ENCODE measurements around the gene MUL1.
"Not testable (repeated sequence)": the region's sequence is repeated elsewhere in the genome, so short reads cannot be mapped to it uniquely, and the experiment has no call there.

MUL1 gene

DNA sequence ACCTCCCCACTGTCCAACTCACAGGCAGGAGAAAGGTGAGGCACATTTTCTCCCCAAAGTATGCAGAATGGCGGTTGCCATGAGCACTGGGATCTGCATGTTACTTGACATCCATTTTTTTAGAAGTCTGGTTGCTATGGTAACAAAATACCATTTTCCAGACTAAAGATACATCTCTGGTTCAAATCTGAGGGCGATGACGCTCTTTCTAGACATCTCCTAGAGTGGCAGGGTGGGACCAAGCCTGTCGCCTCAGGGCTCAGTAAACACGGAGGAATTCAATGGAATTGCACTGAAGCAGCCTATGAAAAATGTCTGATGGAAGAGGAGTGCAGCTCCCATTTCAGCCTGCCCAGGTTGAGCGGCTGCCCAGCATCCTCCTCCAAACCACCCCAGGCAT is 22.9 kb upstream of the MUL1 start:
- H3K4me3 Mint-ChIP-seq: no peak overlapping the region
- H3K36me3 Mint-ChIP-seq (ENCODE audit: low read depth): no peaks in the 10 kb centered on the region
- no peaks in the 10 kb centered on the region for H3K9me3 Mint-ChIP-seq
- peaks cover 32% of the 10 kb centered on the region for H3K27me3 Mint-ChIP-seq (ENCODE audit: low read depth)
- no peak overlapping the region for H3K27ac Mint-ChIP-seq
- no peaks in the 10 kb centered on the region for H3K4me1 Mint-ChIP-seq (ENCODE audit: low read depth)

GRCh38 chr1:20530306-20530705 is 22.4 kb upstream of the MUL1 start:
- no peaks in the 10 kb centered on the region for H3K4me1 Mint-ChIP-seq (ENCODE audit: low read depth)
- peaks cover 32% of the 10 kb centered on the region for H3K27me3 Mint-ChIP-seq (ENCODE audit: low read depth)
- H3K27ac Mint-ChIP-seq: no peak overlapping the region
- H3K36me3 Mint-ChIP-seq (ENCODE audit: low read depth): no peaks in the 10 kb centered on the region
- no peak overlapping the region for H3K4me3 Mint-ChIP-seq
- H3K9me3 Mint-ChIP-seq: no peaks in the 10 kb centered on the region

DNA sequence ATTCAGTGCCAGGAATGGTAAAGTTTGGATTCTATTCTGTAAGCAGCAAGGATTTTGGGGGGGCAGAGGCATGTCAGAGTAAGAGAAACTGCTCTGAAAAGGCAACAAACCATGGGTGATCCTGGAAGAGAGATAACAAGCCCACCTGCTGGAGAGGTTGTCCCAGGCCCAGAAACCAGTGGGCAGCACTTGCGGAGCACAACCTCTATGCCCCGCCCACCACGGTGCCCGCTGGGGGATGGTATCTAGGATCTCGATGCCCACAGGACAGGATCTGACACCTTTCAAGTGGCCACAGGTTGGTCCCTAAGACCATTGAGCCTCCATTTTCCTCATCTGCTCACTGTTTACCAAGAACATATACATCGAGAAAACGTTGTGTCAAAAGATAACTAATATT is 20.3 kb upstream of the MUL1 start:
- H3K4me1 Mint-ChIP-seq (ENCODE audit: low read depth): no peaks in the 10 kb centered on the region
- H3K36me3 Mint-ChIP-seq (ENCODE audit: low read depth): no peaks in the 10 kb centered on the region
- peaks cover 11% of the 10 kb centered on the region for H3K27me3 Mint-ChIP-seq (ENCODE audit: low read depth)
- no peak overlapping the region for H3K4me3 Mint-ChIP-seq
- H3K27ac Mint-ChIP-seq: no peak overlapping the region
- H3K9me3 Mint-ChIP-seq: no peaks in the 10 kb centered on the region

DNA sequence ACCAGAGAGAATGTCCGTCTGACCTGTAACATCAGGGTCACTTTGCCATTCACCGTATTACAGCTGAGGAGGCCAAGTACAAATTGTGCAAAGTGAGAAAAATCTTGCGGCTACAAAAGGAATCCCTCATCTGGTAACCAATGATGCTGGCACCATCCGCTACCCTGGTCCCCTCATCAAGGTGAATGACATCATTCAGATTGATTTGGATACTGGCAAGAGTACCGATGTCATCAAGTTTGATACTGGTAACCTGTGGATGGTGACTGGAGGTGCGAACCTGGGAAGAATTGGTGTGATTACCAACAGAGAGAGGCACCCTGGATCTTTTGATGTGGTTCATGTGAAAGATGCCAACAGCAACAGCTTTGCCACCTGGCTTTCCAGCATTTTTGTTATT is 18.3 kb upstream of the MUL1 start:
- H3K27me3 Mint-ChIP-seq (ENCODE audit: low read depth): peaks cover 18% of the 10 kb centered on the region
- peaks cover 1% of the 10 kb centered on the region for H3K4me1 Mint-ChIP-seq (ENCODE audit: low read depth)

GRCh38 chr1:20521960-20522861 is 14.3 kb upstream of the MUL1 start:
- H3K36me3 Mint-ChIP-seq (ENCODE audit: low read depth): no peaks in the 10 kb centered on the region
- H3K27ac Mint-ChIP-seq: no peak overlapping the region
- no peak overlapping the region for H3K4me3 Mint-ChIP-seq
- peaks cover 16% of the 10 kb centered on the region for H3K27me3 Mint-ChIP-seq (ENCODE audit: low read depth)
- peaks cover 1% of the 10 kb centered on the region for H3K4me1 Mint-ChIP-seq (ENCODE audit: low read depth)
- H3K9me3 Mint-ChIP-seq: no peaks in the 10 kb centered on the region

More for the DNA sequence above, 18.3 kb upstream of the MUL1 start:
- Mint-ChIP-seq H3K36me3 (ENCODE audit: low read depth) (no peaks in the 10 kb centered on the region), H3K27ac (no peak overlapping the region), H3K9me3 (no peaks in the 10 kb centered on the region), H3K4me3 (no peak overlapping the region)

GRCh38 chr1:20519609-20520262 is 11.8 kb upstream of the MUL1 start:
- H3K4me3 Mint-ChIP-seq; H3K9me3 Mint-ChIP-seq; H3K4me1 Mint-ChIP-seq (ENCODE audit: low read depth); H3K36me3 Mint-ChIP-seq (ENCODE audit: low read depth); H3K27ac Mint-ChIP-seq: not testable (repeated sequence)
- peaks cover 16% of the 10 kb centered on the region for H3K27me3 Mint-ChIP-seq (ENCODE audit: low read depth)

GRCh38 chr1:20511518-20512428 is 3.8 kb upstream of the MUL1 start:
- Mint-ChIP-seq H3K4me1 (ENCODE audit: low read depth) (peaks cover 8% of the 10 kb centered on the region), H3K36me3 (ENCODE audit: low read depth) (peaks cover 4% of the 10 kb centered on the region), H3K27ac (no peak overlapping the region), H3K4me3 (no peak overlapping the region), H3K27me3 (ENCODE audit: low read depth) (peaks cover 3% of the 10 kb centered on the region), H3K9me3 (no peaks in the 10 kb centered on the region)

DNA sequence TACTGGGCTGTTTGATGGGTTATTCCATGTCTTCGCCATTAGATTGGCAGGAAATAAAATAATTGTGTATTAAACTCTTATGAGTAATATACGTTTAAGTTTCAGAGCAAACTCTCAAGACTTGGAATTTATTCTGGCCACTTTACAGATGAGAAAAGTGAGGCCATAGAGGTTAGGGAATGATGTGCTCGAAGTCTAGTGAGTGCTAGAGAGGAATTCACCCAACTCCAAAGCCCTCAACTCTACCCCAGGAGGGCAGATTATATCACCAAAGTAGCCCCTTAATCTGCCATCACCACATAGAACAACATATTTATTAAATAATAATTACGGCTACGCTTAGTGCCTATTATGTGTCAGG is 440 bp upstream of the MUL1 start:
- Mint-ChIP-seq H3K9me3 (no peaks in the 10 kb centered on the region), H3K4me3 (peak overlapping the region; percentile 89), H3K36me3 (ENCODE audit: low read depth) (peaks cover 4% of the 10 kb centered on the region), H3K27me3 (ENCODE audit: low read depth) (no peaks in the 10 kb centered on the region), H3K4me1 (ENCODE audit: low read depth) (peaks cover 18% of the 10 kb centered on the region), H3K27ac (peak overlapping the region; percentile 95)

DNA sequence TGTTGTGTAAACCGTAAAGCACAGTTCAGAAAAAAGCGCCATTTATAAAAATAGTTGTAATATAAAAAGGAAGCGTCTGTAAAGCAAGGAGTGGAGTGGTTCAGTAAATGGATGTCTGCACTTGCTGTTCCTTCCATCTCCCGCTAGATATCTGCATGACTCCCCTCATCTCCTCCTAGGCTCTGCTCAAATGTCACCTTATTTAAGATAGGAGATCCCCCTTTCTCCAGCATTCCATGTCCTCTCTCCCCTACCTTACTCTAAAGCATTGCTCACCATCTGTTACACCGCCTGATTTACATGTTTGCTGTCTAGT is 745 bp downstream of the MUL1 start:
- H3K36me3 Mint-ChIP-seq (ENCODE audit: low read depth): peaks cover 4% of the 10 kb centered on the region
- no peaks in the 10 kb centered on the region for H3K9me3 Mint-ChIP-seq
- peaks cover 18% of the 10 kb centered on the region for H3K4me1 Mint-ChIP-seq (ENCODE audit: low read depth)
- H3K27ac Mint-ChIP-seq: peak overlapping the region; percentile 95
- H3K4me3 Mint-ChIP-seq: peak overlapping the region; percentile 89
- H3K27me3 Mint-ChIP-seq (ENCODE audit: low read depth): no peaks in the 10 kb centered on the region

DNA sequence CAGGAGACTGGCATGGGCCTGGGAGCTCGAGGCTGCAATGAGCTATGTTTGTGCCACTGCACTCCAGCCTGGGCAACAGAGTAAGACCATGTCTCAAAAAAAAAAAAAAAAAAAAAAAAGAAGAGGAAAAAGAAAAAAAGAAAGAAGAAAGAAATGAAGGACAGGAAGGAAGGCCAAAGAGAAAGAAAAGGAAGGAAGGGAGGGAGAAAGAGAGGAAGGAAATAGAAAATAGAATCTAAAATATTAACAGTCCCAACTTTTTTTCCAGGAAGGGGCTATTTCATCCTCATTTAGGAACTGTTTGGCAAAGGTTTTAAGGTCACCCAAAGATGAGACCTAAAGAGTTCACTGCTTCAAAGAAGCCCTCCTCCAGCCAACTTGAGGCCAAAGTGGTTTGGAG is 2.5 kb downstream of the MUL1 start:
- peaks cover 9% of the 10 kb centered on the region for H3K36me3 Mint-ChIP-seq (ENCODE audit: low read depth)
- H3K27me3 Mint-ChIP-seq (ENCODE audit: low read depth): no peaks in the 10 kb centered on the region
- peak overlapping the region; percentile 37 for H3K4me3 Mint-ChIP-seq
- H3K27ac Mint-ChIP-seq: no peak overlapping the region
- no peaks in the 10 kb centered on the region for H3K9me3 Mint-ChIP-seq
- peaks cover 18% of the 10 kb centered on the region for H3K4me1 Mint-ChIP-seq (ENCODE audit: low read depth)

DNA sequence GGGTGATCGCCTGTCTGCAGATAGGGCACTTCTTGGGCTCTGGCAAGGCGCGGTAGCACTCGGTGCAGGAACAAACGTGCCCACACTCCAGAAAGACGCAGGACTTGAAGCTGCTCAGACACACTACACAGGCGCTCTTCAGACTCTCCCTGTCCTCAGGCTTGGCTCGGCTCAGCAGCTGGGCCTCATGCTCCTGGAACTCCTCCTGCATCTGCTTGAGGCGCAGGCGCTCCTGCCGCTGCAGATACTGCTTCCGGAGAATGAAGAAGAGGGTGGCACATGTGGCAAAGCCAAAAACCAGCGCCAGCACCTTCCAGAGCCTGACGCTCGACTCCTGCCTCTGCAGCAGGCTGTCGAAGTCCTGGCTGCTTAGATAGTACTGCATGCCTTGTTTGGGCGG is 7.2 kb downstream of the MUL1 start:
- Mint-ChIP-seq H3K9me3 (no peaks in the 10 kb centered on the region), H3K27ac (no peak overlapping the region), H3K4me1 (ENCODE audit: low read depth) (peaks cover 13% of the 10 kb centered on the region), H3K4me3 (no peak overlapping the region), H3K27me3 (ENCODE audit: low read depth) (no peaks in the 10 kb centered on the region), H3K36me3 (ENCODE audit: low read depth) (peaks cover 18% of the 10 kb centered on the region)

GRCh38 chr1:20499718-20500117 is 8.2 kb downstream of the MUL1 start:
- peaks cover 8% of the 10 kb centered on the region for H3K4me1 Mint-ChIP-seq (ENCODE audit: low read depth)
- H3K36me3 Mint-ChIP-seq (ENCODE audit: low read depth): peaks cover 18% of the 10 kb centered on the region
- no peak overlapping the region for H3K27ac Mint-ChIP-seq
- H3K9me3 Mint-ChIP-seq: no peaks in the 10 kb centered on the region
- no peaks in the 10 kb centered on the region for H3K27me3 Mint-ChIP-seq (ENCODE audit: low read depth)
- H3K4me3 Mint-ChIP-seq: no peak overlapping the region

DNA sequence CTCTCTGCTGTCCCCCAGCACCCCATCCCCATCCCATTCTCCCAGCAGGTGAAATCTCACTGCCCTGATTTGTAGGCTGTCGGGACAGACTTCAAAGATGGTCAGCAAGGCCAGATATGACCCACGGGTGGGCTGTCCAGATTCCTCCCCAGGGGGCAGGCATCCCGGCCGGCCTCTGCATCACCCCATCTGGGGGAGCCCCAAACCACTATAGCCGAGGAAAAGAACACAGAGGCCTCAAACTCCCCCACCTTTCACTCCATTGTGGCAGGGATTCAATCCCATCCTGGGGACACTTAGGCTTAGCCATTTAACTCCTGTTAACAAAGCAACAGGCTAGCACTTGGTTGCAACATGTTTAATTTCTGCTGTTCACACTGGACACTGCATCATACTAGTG is 8.8 kb downstream of the MUL1 start:
- peaks cover 18% of the 10 kb centered on the region for H3K36me3 Mint-ChIP-seq (ENCODE audit: low read depth)
- no peak overlapping the region for H3K27ac Mint-ChIP-seq
- peaks cover 4% of the 10 kb centered on the region for H3K4me1 Mint-ChIP-seq (ENCODE audit: low read depth)

GRCh38 chr1:20498116-20498515 is 9.8 kb downstream of the MUL1 start:
- Mint-ChIP-seq H3K4me1 (ENCODE audit: low read depth) (peaks cover 3% of the 10 kb centered on the region), H3K9me3 (no peaks in the 10 kb centered on the region), H3K36me3 (ENCODE audit: low read depth) (peaks cover 18% of the 10 kb centered on the region), H3K4me3 (no peak overlapping the region), H3K27me3 (ENCODE audit: low read depth) (no peaks in the 10 kb centered on the region), H3K27ac (no peak overlapping the region)

More for the DNA sequence above, 8.8 kb downstream of the MUL1 start:
- Mint-ChIP-seq H3K9me3 (no peaks in the 10 kb centered on the region), H3K27me3 (ENCODE audit: low read depth) (no peaks in the 10 kb centered on the region), H3K4me3 (no peak overlapping the region)

All from T-helper 1 cell treated with Interleukin-12 subunit alpha and Interleukin-12 subunit beta and Interleukin-4 antibody, amounts not matched to agents 30 μg/mL and 1 μg/mL, for 36 hours (primary cell).